Left kidney (tissue), 2 donors: ENCODE data around the gene ITPKB. TPM values are rescaled to one million over a fixed set of nuclear protein-coding genes. Genes with fewer than 3 reads are reported as not detected.

ENCODE experiments used
- DNase-seq: peaks from one replicate; pipeline ENCODE4 v3.0.0-alpha.2; 2013
- polyA plus RNA-seq: library from polyadenylated mRNA; unstranded; fragments of 120-200 nt; gene quantifications from one replicate; pipeline ENCODE4 v1.2.1, GENCODE V29; 2013; ENCODE audit not compliant: insufficient read length

The ITPKB gene
- polyA plus RNA-seq, 1 donor: 21.1 TPM

- DNase-seq: no peak
Measured at GRCh38 chr1:226638608-226639007, 100.5 kb downstream of the ITPKB start.

GRCh38 chr1:226638001-226638601 lies 101.0 kb downstream of the ITPKB start:
- no peak for DNase-seq

GRCh38 chr1:226637147-226637935 lies 101.7 kb downstream of the ITPKB start:
- DNase-seq: no peak

GRCh38 chr1:226636847-226637096 lies 102.3 kb downstream of the ITPKB start:
- DNase-seq: no peak

- no peak for DNase-seq
Measured at GRCh38 chr1:226635456-226635941, 103.6 kb downstream of the ITPKB start.

GRCh38 chr1:226634611-226635246 lies 104.4 kb downstream of the ITPKB start:
- no peak for DNase-seq

- peak; percentile 55 for DNase-seq
Measured at GRCh38 chr1:226634166-226634588, 104.9 kb downstream of the ITPKB start.

GRCh38 chr1:226633541-226634165 lies 105.4 kb downstream of the ITPKB start:
- DNase-seq: no peak

DNA sequence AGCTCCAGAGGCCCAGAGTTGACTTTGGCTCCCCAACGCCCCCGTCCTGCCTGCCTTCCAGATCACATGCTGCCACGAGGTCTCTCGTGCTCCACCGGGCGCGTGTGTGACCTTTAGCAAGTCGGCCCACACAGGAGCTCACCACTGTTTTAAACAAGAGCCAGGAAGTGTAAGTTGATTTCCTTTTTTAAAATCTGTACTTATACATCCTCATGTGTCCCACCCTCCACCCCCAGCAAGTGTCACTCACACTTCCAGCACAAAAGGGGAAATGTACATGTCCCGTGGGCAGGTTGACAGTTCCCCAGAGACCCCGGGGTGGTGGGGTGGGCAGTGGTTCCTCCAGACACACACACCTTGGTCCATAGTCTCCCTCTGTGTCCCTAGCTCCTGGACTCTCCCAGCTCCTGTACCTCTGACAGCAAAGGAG lies 106.1 kb downstream of the ITPKB start:
- DNase-seq: no peak

DNA sequence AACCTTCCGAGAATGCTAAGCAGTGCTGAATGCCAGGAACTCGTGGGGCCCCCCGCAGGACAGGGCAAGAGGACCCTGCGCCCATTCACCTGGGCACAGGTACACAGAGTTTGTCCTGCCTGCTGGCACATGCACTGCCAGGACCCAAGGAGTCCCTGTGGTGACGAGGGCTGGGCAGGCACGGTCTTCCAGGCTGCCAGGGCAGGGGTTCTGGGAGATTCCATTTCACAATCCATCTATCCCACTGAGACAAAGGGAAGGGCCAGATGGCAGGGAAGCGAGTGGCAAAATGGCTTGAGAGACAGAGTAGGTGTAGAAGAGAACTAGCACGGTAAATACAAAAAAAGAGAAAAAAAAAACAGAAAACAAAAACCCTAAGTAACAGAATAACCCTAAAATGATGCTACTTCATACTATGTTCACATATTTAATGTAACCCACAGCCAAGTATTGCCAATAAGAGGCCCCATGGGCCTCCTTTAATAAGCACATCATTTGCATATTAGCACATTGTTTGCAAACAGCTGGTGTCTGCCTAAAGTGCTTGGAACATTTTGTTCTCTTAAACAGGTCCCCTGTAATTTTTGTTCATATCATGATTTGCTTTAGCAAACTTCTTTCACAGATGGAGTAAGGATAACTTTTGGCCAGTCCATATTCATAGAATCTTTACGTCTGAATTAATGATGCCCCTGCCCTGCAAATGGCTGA lies 106.8 kb downstream of the ITPKB start:
- no peak for DNase-seq

GRCh38 chr1:226631229-226632000 lies 107.7 kb downstream of the ITPKB start:
- DNase-seq: no peak

GRCh38 chr1:226630592-226630991 lies 108.5 kb downstream of the ITPKB start:
- DNase-seq: no peak

- DNase-seq: no peak
Measured at GRCh38 chr1:226629896-226630550, 109.1 kb downstream of the ITPKB start.

- no peak for DNase-seq
Measured at GRCh38 chr1:226629210-226629895, 109.7 kb downstream of the ITPKB start.

DNA sequence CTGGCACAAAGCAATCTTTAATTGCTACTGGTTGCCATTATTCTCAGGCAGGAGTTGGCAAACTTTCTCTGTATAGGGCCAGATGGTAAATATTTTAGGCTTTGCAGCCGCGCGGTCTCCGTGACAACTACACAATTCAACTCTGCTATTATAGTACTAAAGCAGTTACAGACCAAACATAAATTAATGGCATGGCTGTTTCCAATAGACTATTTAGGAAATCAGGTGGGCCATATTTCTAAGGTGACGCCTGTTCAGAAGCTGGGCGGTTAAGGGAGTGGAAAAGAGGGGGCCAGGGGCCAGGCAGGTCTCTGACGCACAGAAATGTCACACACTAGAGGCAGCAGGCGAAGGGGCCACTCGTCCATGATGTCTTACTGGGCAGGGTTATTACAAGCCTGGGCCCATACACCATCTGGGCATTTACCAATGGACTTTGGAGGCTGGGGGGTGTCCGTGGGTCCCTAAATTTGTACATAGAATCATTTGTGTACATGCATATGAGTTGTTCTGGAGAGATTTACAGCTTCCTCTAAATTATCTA lies 110.4 kb downstream of the ITPKB start:
- DNase-seq: no peak

- no peak for DNase-seq
Measured at GRCh38 chr1:226627924-226628611, 111.0 kb downstream of the ITPKB start.

- no peak for DNase-seq
Measured at GRCh38 chr1:226627050-226627755, 111.9 kb downstream of the ITPKB start.

DNA sequence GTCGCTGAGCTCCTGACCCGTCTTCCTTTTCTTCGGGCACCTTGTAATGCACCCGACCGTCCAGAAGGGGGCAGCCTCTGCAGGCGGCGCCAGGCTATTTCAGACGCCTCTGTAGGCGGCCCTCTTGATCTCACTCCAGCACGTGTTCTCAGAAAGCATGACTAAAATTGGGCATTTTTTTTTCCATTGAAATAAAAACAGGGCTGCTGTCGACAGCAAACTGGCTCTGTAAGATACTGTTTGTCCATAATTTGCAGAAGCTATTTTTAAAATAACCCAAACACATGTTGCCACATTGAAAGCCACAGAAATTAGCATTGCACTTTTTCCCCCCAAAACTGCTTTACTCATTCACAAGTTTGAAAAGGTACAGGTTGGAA lies 112.5 kb downstream of the ITPKB start:
- no peak for DNase-seq
